ENCODE measurements around the gene NCKAP5.

DNA sequence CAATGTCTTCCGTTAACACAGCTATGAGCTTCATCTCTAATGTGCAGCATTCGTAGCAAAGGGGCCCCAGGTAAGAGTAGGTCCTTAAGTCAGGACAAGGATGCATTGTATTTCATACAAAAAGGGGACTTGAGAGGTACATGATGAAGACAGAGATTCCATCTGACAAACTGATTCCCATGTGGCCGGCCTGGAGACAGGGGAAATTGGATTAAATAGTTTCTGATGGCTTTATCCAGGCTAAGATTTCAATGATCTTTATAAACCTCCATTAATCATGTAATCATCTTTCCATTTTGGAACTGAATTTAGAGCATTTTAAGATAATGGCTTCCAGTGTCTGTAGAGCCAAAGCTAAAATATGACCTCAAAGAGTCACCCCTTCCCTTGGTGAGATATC, 111.3 kb downstream of the NCKAP5 start:
- TF ChIP-seq HNF4A (conservative IDR thresholded peaks at IDR 0.05) (no peak), YY1 (IDR thresholded peaks at IDR 0.05) (no peak)
- TF ChIP-seq, protein P1, sequence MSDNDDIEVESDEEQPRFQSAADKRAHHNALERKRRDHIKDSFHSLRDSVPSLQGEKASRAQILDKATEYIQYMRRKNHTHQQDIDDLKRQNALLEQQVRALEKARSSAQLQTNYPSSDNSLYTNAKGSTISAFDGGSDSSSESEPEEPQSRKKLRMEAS (IDR thresholded peaks at IDR 0.05) = no peak
- TF ChIP-seq, protein P2, sequence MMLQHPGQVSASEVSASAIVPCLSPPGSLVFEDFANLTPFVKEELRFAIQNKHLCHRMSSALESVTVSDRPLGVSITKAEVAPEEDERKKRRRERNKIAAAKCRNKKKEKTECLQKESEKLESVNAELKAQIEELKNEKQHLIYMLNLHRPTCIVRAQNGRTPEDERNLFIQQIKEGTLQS (IDR thresholded peaks at IDR 0.05) = no peak
